Right forelimb (tissue), 1 donor: ENCODE measurements around the gene TMEM50A.
"Not testable (repeated sequence)": the region's sequence is repeated elsewhere in the genome, so short reads cannot be mapped to it uniquely, and the experiment has no call there.

ENCODE experiments used
- DNase-seq: peaks from one replicate; pipeline ENCODE4 v3.0.0-alpha.2; 2018

The TMEM50A gene

DNA sequence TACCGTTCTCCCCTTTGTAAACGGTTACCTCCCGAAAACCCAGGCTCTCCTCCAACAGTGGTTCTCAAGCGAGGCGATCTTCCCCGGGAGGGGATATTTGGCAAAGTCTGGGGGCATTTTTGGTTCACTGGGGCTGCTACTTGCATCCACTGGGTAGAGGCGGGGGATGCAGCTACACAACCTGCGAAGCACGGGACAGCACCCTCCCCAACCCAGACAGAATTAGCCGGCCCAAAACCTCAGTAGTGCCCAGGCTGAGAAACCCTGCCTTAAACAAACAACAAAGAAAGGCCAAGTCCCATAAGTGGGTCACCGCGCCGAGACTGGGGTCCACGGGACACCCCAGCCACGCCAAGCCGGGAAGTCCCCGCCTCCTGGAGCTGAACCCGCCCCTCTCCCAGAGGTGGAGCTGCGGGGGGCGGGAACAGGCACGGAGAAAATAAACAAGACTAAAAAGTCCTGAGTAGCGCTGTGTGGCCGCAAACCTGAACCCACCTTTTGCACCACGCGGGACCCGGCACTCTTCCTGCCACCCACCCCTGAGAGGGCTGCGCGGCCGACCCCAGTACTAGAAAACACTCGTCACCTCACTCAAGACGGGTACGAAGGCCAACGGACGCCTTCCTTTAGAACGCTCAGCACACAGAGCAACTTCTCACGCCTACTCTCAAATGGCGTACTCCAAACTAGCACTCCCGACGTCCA is 499 bp upstream of the TMEM50A start:
- DNase-seq: not testable (repeated sequence)

DNA sequence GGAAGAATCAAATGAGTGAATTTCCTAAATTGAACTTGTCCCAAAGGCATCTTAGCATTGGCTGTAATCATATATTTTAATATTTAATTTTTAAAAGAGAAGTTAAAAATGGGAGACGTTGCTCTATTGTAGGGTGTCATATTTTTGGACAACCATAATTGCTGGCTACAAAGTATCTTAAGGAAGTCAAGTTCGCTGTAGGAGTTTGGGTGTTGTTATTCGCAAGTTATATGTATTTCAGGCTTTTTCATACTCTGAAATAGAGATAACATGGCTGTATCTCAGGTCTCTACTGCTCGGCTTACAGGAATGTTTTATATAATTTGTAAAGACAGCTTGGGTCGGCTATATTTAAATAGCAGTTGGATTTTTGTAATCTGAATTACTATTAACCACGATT is 852 bp downstream of the TMEM50A start:
- DNase-seq: no peak

DNA sequence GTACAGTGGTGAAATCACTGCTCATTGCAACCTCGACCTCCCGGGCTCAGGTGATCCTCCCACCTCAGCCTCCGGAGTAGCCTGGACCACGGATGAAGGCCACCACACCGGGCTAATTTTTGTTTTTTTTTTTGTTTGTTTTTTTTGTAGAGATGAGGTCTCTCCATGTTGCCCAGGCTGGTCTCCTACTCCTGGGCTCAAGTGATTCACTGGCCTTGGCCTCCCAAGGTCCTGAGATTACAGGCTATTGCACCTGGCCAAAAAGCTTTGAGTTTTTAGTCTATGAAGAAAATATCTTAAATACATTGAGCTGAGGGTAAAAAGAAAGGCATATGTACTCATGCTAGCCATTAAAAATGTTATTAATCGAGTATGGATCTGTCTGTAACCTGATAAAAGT is 3.6 kb downstream of the TMEM50A start:
- DNase-seq: no peak

DNA sequence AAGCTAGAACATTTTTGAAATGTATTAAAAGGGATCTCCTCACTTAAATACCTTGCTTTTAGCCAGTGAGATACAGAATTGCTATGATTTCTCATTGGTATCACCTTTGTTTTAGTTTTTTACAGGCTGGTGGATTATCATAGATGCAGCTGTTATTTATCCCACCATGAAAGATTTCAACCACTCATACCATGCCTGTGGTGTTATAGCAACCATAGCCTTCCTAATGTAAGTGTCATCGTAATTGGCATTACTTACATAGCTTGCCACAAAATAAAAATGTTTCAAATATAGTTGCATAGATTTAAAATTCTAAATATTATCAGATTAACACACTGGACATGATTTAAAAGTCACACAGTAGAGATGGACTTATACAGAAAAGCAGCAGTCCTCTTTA is 4.7 kb downstream of the TMEM50A start:
- no peak for DNase-seq

DNA sequence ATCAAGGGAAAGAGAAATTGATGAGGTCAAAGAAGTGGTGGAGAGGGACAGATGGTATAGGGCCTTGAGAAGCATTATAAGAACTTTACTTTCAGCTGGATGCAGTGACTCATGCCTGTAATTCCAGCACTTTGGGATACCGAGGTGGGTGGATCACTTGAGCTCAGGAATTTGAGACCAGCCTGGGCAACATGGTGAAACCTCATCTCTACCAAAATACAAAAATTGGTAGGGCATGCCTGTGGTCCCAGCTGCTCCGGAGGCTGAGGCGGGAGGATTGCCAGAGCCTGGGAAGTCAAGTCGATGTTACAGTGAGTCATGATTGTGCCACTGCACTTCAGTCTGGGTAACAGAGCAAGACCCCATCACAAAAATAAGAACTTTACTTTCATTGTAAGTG is 5.7 kb downstream of the TMEM50A start:
- DNase-seq: no peak

DNA sequence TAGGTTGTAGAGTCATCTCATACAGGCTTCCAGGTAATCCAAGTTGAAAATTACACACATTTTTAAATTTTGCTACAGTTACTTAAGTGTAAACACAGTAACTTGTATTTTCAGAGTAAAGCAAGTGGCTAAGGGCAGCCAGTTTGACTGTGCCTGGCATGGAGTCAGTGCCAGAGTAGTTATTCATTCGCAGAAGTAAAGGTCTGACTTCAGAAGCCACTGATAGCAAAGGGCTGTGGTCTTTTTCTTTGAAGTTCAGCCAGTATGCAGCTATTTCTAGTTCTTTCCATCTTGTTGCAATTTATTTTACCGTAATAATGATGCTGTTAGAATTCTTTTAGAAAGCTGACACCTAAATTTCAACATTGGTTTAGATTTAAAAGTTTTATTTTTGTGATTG is 9.4 kb downstream of the TMEM50A start:
- DNase-seq: no peak

DNA sequence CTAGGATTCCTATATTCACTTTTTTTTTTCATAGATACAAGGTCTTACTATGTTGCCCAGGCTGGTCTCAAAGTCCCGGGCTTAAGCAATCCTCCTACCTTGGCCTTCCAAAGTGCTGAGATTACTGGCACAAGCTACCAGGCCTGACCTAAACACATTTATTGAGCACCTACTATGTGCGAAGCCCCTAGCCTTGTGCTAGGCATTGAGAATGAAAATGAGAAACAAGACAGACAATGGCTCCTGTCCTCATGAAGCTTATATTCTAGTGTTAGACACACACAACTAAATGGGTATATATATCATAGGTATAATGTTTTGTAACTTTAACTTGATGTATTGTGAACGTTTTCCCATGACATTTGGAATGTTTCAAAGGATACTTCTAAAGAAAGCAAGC is 11.5 kb downstream of the TMEM50A start:
- DNase-seq: no peak

DNA sequence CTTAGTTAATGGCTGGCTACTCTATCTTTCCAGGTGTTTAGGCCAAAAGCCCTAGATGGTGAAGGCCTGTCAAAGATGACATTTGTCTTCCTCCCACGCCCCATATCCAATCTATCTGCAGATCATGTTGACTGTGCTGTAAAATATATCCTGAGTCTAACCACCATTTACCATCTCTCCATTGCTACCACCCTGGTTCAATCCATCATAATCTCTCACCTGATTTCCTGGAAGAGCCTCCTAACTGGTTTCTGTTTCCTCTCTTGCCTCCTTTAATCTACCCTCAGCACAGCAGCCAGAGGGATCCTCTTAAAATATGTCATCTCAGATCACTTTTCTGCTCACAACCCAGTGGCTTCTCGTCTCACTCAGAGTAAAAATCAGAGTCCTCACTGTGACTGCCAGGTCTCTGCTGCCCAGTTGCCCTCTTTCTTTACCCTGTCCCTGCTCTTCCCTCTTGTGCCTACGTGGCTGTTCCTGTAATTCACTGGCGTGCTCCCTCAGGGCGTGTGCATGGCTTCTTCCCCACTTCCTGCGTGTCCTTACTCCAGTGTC is 17.8 kb downstream of the TMEM50A start:
- DNase-seq: no peak

DNA sequence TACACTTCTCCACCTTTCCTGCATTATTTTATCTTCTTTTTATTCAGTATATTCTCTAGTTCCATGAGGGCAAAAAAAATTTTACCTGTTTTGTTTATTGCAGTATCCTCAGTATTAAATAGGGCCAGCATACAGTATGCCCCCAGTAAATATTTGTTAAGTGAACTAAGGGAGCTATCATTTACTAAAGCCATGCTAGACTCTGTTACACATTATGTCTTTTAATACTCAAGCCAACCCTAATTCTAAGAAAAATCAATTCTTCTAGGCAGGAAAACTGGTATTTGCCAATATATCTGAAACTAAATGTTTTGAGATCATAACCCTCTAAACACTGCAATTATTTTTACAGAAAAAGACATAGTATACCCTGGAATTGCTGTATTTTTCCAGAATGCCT is 18.3 kb downstream of the TMEM50A start:
- no peak for DNase-seq

DNA sequence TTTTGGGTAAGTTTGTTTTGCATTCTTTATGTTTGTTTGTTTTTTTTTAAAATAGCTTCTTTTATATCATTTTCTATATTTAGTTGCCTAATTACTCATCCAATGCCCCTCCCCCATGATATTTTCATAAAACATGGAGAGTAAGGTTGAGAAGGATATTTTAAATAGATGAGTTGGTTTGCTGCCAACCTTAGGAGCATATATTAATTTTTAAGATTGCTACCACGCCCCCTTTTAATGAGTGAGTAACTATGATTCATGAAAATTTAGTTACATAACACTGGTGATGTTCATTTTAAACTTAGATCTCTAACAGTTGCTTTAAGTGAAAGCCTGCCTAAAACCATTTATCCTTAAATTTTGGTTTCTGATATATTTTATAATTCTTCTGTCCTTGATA is 18.7 kb downstream of the TMEM50A start:
- DNase-seq: no peak

DNA sequence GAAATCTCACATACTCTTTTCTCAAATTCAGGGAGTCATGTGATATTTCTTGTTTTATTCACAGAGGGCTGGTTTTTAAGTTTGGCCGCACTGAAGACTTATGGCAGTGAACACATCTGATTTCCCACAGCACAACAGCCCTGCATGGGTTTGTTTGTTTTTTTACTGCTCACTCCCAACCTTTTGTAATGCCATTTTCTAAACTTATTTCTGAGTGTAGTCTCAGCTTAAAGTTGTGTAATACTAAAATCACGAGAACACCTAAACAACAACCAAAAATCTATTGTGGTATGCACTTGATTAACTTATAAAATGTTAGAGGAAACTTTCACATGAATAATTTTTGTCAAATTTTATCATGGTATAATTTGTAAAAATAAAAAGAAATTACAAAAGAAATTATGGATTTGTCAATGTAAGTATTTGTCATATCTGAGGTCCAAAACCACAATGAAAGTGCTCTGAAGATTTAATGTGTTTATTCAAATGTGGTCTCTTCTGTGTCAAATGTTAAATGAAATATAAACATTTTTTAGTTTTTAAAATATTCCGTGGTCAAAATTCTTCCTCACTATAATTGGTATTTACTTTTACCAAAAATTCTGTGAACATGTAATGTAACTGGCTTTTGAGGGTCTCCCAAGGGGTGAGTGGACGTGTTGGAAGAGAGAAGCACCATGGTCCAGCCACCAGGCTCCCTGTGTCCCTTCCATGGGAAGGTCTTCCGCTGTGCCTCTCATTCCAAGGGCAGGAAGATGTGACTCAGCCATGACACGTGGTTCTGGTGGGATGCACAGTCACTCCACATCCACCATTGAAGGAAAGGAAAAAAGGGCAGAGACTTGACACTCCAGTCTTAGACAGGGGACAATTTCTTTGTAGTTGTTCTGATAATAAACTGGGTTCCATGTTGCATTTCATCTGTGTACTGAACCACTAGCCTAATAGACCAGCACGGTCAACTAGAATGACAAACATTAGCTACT is 22.8 kb downstream of the TMEM50A start:
- DNase-seq: no peak

DNA sequence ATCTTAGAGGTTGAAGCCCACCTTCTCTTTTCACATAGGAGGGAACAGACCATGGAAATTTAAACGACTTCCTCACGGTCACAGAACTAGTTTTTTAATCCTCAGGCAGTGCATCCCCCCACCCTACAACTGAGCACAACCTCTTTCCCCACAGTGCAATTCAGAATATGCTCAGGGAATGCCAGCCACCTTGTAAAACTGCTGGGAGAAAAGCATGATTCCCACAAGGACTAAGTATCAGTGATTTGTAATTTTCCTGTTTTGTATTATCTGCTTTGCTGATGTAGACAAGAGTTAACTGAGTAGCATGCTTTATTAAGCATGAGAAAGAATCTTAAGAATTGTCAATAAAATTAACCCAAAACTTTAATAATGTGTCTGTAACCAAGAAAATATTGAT is 23.8 kb downstream of the TMEM50A start:
- DNase-seq: no peak

DNA sequence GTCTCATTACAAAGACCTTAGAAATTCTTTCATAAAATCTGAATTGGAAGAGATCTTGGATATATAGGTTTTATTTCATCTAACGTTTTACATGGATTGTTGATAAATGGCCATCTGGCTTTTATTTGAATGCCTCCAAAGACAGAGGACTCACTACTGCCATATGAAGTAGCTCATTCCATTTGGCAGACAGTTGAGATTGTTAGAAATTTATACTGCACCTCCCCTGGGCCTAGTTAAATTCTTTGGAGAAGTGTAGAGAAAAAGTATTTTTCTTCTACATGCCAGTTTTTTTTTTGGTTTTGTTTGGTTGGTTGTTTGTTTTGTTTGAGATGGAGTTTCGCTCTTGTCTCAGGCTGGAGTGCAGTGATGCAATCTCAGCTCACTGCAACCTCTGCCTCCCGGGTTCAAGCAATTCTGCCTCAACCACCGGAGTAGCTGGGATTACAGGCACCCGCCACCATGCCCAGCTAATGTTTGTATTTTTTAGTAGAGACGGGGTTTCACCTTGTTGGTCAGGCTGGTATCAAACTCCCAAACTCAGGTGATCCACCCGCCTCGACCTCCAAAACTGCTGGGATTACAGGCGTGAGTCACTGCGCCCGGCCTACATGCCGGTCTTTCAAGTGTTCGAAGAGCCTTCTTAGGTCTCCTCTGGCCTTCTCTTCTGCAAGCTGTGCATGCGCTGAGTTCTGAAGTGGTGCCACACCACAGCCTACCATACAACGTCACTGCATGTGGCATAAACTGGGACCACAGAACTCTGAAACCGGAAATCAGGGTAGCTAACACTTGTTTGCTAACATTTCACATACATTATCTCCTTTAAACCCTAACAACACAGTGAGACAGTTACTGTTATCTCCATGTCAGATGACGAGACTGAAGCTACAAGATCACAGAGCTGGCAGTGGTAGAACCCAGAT is 24.8 kb downstream of the TMEM50A start:
- not testable (repeated sequence) for DNase-seq

DNA sequence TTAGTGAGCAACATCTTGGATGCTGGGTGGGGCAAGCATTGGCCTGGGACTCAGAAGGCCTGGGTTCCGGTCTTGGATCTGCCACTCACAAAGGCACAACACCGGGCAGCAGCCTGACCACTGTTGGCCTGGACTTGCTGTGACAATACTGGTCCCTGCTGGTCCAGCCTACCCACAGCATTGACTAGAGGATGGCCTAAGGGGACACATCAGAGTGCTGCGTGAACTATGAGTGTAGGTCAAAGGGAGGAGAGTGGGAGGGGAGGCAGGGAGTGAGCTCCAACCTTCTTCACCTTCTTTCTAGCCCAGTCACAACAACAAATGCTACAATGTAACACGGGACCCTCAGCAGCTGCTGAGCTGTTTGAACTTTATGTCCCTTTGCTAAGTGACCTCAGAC is 31.1 kb downstream of the TMEM50A start:
- no peak for DNase-seq

DNA sequence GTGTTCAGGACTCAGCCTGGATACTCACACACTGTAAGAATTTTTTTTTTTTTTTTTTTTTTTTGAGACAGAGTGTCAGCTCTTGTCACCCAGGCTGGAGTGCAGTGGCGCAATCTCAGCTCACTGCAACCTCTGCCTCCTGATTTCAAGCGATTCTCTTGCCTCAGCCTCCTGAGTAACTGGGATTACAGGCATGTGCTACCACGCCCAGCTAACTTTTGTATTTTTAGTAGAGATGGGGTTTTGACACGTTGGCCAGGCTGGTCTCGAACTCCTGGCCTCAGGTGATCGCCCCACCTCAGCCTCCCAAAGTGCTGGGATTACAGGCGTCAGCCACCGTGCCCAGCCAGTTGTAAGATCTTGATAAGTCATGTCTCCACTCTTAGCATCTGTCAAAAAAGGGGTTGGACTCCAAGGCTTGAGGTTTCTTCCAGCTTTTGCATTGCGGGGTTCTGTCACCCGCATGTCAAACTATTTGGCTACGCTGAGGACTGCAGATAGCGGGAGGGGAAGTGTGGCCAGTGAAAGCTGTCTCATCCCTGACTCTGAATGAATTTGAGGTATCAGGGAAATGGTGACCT is 31.6 kb downstream of the TMEM50A start:
- not testable (repeated sequence) for DNase-seq

DNA sequence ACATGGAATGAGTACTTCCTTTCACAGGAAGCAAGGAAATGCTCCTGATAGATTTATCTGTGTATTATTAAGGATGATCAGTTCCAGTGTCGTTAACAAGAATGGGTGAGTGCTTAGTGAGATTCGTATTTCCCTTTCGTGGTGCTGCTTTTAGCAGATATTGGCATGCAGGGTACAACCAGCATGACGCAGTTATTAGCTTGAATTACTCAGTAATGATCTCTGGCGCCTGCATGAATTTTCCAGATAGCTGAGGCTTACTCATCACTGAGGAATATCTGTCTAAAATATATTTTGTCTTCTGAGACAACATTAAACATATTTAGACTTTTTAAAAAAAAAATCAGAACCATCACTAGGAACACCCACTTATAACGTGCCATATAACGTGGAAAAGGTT is 33.6 kb downstream of the TMEM50A start:
- not testable (repeated sequence) for DNase-seq

DNA sequence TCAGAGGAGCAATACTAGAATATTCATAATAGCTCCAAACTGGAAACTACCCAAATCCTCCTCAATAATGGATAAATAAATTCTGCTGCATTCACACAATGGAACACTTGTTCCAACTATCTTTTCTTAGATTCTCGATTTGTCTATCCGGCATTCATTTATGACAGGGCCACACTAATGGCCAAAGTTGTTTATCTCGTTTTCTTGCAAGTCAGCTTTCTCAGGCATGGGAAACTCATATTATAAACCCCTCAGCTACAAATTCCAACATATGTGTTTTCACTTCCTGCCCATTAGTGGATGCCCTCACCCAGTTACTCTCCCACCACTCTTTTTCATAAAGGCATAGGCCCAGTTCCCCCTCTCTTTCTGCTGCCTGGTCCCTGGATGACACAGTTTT is 40.2 kb downstream of the TMEM50A start:
- DNase-seq: not testable (repeated sequence)

DNA sequence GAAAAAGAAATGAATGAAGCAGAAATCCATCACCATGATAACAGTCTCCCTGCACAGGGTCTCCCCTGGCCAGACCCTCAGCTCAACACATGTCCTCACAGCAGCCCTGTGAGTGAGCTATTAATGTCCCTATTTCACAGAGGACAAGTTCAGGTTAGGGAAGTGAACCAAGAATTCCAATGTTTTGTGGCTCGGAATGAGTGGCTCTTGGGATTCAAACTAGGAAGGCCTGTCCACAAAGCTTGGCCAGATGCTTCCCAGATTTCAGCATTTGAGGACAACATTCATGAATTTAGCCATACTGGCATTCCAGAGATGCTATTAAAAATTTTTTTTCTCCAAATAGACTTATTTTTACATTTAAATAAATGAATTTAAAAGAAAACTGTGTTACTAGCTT is 44.4 kb downstream of the TMEM50A start:
- DNase-seq: not testable (repeated sequence)

DNA sequence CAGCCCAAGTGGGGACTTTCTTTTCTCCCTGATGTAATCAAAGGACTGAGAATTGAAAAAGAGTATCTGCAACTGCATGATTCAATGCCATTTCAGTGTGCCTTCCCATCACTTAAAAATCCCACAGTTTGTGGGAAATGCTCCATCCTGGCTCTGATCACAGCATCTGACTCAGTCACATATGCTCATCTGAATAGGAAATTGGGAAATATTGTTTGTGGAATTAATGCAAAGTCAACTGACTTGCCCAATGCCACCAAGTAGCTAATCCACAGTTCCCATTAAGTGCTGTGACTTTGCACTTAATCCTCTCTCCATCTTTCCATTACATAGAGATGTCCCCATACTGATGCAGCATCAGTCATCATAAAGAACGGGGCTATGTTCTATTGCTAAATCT is 45.0 kb downstream of the TMEM50A start:
- DNase-seq: not testable (repeated sequence)

DNA sequence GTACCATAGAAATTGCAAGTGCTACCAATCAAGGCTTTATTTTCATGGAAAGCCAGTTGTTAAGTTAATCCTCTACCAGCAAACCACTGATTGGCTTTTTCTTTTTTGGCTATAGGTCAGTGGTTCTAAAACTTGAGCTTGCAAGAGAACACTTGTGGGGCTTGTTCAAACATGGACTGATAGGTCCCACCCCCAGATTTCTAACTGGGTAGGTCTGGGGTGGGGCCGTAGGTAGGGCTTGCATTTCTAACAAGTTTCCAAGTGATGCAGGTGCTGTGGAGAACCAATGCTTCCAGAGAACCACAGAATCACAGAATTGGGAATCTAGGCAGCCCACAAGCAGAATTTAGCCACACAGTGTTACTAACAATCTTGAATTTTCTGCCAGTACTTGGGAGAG is 45.7 kb downstream of the TMEM50A start:
- DNase-seq: not testable (repeated sequence)

DNA sequence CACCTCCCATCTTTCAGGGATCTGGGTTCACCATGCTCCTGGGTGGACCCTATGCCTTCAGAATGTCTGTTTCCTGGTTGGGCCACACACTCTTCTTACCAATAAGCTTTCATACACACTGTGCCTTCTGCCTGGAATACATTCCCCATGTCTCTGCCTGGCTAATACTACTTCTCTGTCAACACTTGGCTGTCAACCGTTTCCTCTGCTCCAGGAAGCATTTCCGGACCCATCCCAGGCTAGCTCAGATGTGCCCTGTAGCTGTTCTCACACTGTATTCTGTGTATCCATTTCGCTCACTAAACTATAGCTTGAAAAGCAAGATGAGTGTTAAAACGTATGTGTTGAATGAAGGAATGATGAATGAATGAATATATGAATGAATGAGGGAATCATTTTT is 49.0 kb downstream of the TMEM50A start:
- DNase-seq: not testable (repeated sequence)

DNA sequence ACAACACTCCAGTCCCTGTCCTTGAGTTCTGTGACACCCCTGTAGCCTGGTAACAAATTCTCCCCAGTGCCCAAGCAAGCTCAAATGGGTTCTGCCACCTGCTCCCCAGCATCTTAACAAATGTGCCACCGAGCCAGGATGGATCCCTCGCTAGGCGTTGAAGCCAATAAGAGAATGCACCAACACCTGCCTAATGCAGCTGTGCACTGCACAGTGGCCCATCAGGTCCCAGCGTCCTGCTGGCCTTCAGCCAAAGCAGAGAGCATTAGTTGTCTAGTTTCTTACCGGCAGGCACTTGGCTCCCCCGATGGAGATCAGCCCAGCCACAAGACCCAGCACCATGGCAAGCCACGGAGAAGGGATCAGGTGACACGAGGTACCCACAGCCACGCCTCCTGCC is 50.6 kb downstream of the TMEM50A start:
- not testable (repeated sequence) for DNase-seq
